GM12892 (cell line): Measurements from ENCODE around the gene NR3C2.

Source experiments
- POLR2A ChIP-seq: IDR thresholded peaks from 2 replicates; pipeline ENCODE4 v1.6.1; 2011; ENCODE audit warnings: low read depth, low read length, control low read depth
- POLR2AphosphoS5 ChIP-seq: IDR thresholded peaks from 2 replicates; pipeline ENCODE4 v1.6.1; 2011; ENCODE audit warnings: low read depth, low read length, control low read depth
- TAF1 ChIP-seq: IDR thresholded peaks from 2 replicates; pipeline ENCODE4 v1.6.1; 2011; ENCODE audit warnings: low read depth, mild to moderate bottlenecking, control low read depth, low read length, borderline replicate concordance

- TF ChIP-seq POLR2A, result no peak
- TF ChIP-seq TAF1, result no peak
- TF ChIP-seq POLR2AphosphoS5, result no peak
Measured at GRCh38 chr4:148071009-148071408, 371.2 kb downstream of the NR3C2 start.
